GM12878 (cell line): ENCODE measurements around the gene BANP. TPM values are rescaled to one million over a fixed set of nuclear protein-coding genes. Genes with fewer than 3 reads are reported as not detected.

Experiments
- BCL11A ChIP-seq: IDR thresholded peaks from 2 replicates; pipeline ENCODE4 v1.6.1; 2011; ENCODE audit warnings: low read depth, low read length
- CBFB ChIP-seq: IDR thresholded peaks from 2 replicates; pipeline ENCODE4 v1.6.1; 2016; ENCODE audit warnings: antibody characterized with exemption, low read depth
- CBX3 ChIP-seq: fragments of 200-600 bp; sonication (generic); IDR thresholded peaks from 2 replicates; pipeline ENCODE4 v1.6.1; 2016; ENCODE audit warnings: low read depth, borderline replicate concordance
- E2F8 ChIP-seq: fragments of 450-650 bp; IDR thresholded peaks from 2 replicates; pipeline ENCODE4 v1.6.1; 2018; ENCODE audit warnings: mild to moderate bottlenecking, low read depth, moderate library complexity; ENCODE audit not compliant: partially characterized antibody
- HDGF ChIP-seq: fragments of 450-650 bp; IDR thresholded peaks from 2 replicates; pipeline ENCODE4 v1.6.1; 2016; ENCODE audit warnings: antibody characterized with exemption
- NFYB ChIP-seq: IDR thresholded peaks from 2 replicates; pipeline ENCODE4 v1.6.1; 2011; ENCODE audit warnings: low read depth, mild to moderate bottlenecking, low read length, improper control_type of control experiment, moderate library complexity; ENCODE audit not compliant: insufficient read depth
- NR2C1 ChIP-seq: fragments of 450-650 bp; IDR thresholded peaks from 2 replicates; pipeline ENCODE4 v1.6.1; 2017; ENCODE audit warnings: antibody characterized with exemption, mild to moderate bottlenecking, moderate library complexity
- POLR2AphosphoS2 ChIP-seq: IDR thresholded peaks from 2 replicates; pipeline ENCODE4 v1.6.1; 2011; ENCODE audit warnings: low read depth, mild to moderate bottlenecking, low read length, improper control_type of control experiment, moderate library complexity
- ZBTB11 ChIP-seq: fragments of 450-650 bp; formaldehyde crosslinking; IDR thresholded peaks from 2 replicates; pipeline ENCODE4 v1.5.0; 2022; ENCODE audit warnings: mild to moderate bottlenecking, missing genetic modification characterization
- ZBTB33 ChIP-seq: fragments of 450-650 bp; IDR thresholded peaks from 2 replicates; pipeline ENCODE4 v1.6.1; 2017; ENCODE audit warnings: mild to moderate bottlenecking
- polyA plus RNA-seq, 11 experiments: library from polyadenylated mRNA; depleted of rRNA in 4 of 11; unstranded in 6 of 11; stranded (reverse) in 5 of 11; fragments of >200 nt; fragmentation: Nextera tagmentation in 4 of 11; fragmentation: Illumina TruSeq in 1 of 11; extraction: Ambion mirVana in 4 of 11; extraction: Trizol in 1 of 11; gene quantifications; 1 replicate in 1 of 11; 2 replicates in 10 of 11; pipeline versions ENCODE4 v1.2.1 to v1.2.3, GENCODE V29; 2011 to 2016; ENCODE audit warnings: inconsistent platforms in 2 of 11, missing spikeins in 2 of 11, low read depth in 1 of 11
- total RNA-seq, 4 experiments: library from RNA; depleted of rRNA in 3 of 4; stranded (reverse); fragments of >200 nt in 3 of 4; fragmentation: Illumina TruSeq in 1 of 4; extraction: Trizol in 1 of 4; gene quantifications; 2 replicates each; pipeline versions ENCODE4 v1.2.1 to v1.2.3, GENCODE V29; 2013 to 2021
- TF ChIP-seq, protein P1 (sequence below): IDR thresholded peaks from 2 replicates; pipeline ENCODE4 v1.6.1; 2012; ENCODE audit warnings: low read depth, low read length, improper control_type of control experiment
- TF ChIP-seq, protein P2 (sequence below): fragments of 450-650 bp; formaldehyde crosslinking; IDR thresholded peaks from 2 replicates; pipeline ENCODE4 v1.4.0; 2020; ENCODE audit warnings: mild to moderate bottlenecking, moderate library complexity
- TF ChIP-seq, protein P3 (sequence below), 3 experiments: IDR thresholded peaks in 2 of 3; conservative IDR thresholded peaks in 1 of 3; 2 replicates each; pipeline ENCODE4 v1.5.1; 2011; ENCODE audit warnings: low read depth in 3 of 3, low read length in 3 of 3, mild to moderate bottlenecking in 3 of 3, control low read depth in 2 of 3, moderate library complexity in 2 of 3, inconsistent platforms in 1 of 3, mixed read lengths in 1 of 3; ENCODE audit not compliant: control insufficient read depth in 2 of 3, insufficient read depth in 1 of 3; ENCODE audit errors: extremely low read depth in 1 of 3

BANP gene
- total and polyA plus RNA-seq, 10 of the 15 experiments (the other 5 are each of a cell fraction or from before 2014, with no cell fraction given): 3.9 to 21.9 (median 12.2) TPM

DNA sequence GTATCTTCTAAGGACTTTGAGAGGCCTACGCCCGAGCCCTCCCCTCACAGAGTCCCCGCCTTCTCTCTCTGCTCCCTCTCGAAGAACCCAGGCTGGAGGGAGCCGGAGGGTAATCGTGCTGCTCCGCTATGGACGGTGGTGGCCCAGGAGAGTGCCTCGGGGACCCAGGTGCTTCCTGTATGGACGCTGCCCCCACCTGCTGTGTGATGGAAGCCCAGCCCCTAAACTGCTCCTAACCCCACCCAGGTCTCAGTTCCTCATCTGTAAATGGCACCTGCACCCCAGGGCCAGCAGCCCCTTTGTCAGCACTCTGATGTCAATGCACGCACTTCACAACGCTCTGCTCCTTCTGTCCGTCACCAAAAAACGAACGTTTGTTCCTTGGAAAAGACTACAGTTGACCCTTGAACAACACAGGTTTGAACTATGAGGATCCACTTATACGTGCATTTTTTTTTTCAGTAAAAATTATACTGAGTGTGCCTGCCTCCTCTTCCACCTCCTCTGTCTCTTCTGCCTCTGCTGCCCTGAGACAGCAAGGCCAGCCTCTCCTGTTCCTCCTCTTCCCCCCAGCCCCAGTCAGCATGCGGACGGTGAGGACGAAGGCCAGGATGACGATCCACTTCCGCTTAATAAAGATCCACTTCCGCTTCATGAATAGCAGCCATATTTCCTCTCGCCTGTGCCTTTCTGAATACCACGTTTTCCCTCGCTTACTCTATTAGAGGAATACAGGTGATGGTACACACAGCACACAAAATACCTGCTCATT, 118.3 kb downstream of the BANP start (continued):
- TF ChIP-seq POLR2AphosphoS2 (no peak), NR2C1 (no peak), ZBTB33 (no peak), CBX3 (no peak), ZBTB11 (no peak), HDGF (peak; percentile 26; the same call in 1 of the 2 replicates), BCL11A (no peak), CBFB (no peak), NFYB (no peak), E2F8 (no peak)
- TF ChIP-seq, protein P1, sequence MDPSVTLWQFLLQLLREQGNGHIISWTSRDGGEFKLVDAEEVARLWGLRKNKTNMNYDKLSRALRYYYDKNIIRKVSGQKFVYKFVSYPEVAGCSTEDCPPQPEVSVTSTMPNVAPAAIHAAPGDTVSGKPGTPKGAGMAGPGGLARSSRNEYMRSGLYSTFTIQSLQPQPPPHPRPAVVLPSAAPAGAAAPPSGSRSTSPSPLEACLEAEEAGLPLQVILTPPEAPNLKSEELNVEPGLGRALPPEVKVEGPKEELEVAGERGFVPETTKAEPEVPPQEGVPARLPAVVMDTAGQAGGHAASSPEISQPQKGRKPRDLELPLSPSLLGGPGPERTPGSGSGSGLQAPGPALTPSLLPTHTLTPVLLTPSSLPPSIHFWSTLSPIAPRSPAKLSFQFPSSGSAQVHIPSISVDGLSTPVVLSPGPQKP: no peak
- TF ChIP-seq, protein P2, sequence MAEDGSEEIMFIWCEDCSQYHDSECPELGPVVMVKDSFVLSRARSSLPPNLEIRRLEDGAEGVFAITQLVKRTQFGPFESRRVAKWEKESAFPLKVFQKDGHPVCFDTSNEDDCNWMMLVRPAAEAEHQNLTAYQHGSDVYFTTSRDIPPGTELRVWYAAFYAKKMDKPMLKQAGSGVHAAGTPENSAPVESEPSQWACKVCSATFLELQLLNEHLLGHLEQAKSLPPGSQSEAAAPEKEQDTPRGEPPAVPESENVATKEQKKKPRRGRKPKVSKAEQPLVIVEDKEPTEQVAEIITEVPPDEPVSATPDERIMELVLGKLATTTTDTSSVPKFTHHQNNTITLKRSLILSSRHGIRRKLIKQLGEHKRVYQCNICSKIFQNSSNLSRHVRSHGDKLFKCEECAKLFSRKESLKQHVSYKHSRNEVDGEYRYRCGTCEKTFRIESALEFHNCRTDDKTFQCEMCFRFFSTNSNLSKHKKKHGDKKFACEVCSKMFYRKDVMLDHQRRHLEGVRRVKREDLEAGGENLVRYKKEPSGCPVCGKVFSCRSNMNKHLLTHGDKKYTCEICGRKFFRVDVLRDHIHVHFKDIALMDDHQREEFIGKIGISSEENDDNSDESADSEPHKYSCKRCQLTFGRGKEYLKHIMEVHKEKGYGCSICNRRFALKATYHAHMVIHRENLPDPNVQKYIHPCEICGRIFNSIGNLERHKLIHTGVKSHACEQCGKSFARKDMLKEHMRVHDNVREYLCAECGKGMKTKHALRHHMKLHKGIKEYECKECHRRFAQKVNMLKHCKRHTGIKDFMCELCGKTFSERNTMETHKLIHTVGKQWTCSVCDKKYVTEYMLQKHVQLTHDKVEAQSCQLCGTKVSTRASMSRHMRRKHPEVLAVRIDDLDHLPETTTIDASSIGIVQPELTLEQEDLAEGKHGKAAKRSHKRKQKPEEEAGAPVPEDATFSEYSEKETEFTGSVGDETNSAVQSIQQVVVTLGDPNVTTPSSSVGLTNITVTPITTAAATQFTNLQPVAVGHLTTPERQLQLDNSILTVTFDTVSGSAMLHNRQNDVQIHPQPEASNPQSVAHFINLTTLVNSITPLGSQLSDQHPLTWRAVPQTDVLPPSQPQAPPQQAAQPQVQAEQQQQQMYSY (CRISPR knock-in tag): no peak
- TF ChIP-seq, protein P3, sequence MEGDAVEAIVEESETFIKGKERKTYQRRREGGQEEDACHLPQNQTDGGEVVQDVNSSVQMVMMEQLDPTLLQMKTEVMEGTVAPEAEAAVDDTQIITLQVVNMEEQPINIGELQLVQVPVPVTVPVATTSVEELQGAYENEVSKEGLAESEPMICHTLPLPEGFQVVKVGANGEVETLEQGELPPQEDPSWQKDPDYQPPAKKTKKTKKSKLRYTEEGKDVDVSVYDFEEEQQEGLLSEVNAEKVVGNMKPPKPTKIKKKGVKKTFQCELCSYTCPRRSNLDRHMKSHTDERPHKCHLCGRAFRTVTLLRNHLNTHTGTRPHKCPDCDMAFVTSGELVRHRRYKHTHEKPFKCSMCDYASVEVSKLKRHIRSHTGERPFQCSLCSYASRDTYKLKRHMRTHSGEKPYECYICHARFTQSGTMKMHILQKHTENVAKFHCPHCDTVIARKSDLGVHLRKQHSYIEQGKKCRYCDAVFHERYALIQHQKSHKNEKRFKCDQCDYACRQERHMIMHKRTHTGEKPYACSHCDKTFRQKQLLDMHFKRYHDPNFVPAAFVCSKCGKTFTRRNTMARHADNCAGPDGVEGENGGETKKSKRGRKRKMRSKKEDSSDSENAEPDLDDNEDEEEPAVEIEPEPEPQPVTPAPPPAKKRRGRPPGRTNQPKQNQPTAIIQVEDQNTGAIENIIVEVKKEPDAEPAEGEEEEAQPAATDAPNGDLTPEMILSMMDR (IDR thresholded peaks at IDR 0.05 in 2 of 3, conservative IDR thresholded peaks at IDR 0.05 in 1 of 3; ENCODE audit: control insufficient read depth in 2 of 3, extremely low read depth in 1 of 3, insufficient read depth in 1 of 3, low read depth in 3 of 3, low read length in 3 of 3): no peak
